Smooth muscle cell (in vitro differentiated cells): ENCODE results near the gene MYLK. TPM values are rescaled to one million over a fixed set of nuclear protein-coding genes. Genes with fewer than 3 reads are reported as not detected.
A peak's percentile ranks its signal among the peaks of the same experiment; 100 is the strongest.

Experiments
- DNase-seq: peaks from one replicate; lab custom pipeline; 2025; ENCODE audit not compliant: unreplicated experiment; lab: John Stamatoyannopoulos, UW
- H2AFZ ChIP-seq: fragments of 200-600 bp; sonication (generic); 2 replicates; pipeline ENCODE4 v1.6.0; 2016; ENCODE audit warnings: antibody characterized with exemption, low read depth, mild to moderate bottlenecking
- H3F3A ChIP-seq: fragments of 200-600 bp; sonication (generic); 2 replicates; pipeline ENCODE4 v1.6.0; 2017; ENCODE audit warnings: antibody characterized with exemption, low read depth
- H3K27ac ChIP-seq: fragments of 200-600 bp; sonication (generic); 2 replicates; pipeline ENCODE4 v1.5.1; 2016; ENCODE audit warnings: low read depth, mild to moderate bottlenecking
- H3K27me3 ChIP-seq: fragments of 200-600 bp; sonication (generic); 2 replicates; pipeline ENCODE4 v1.6.1; 2016; ENCODE audit warnings: low read depth, mild to moderate bottlenecking
- H3K36me3 ChIP-seq: fragments of 200-600 bp; sonication (generic); 2 replicates; pipeline ENCODE4 v1.5.1; 2016; ENCODE audit warnings: low read depth
- H3K4me1 ChIP-seq: fragments of 200-600 bp; sonication (generic); 2 replicates; pipeline ENCODE4 v1.5.1; 2016; ENCODE audit warnings: low read depth
- H3K4me2 ChIP-seq: fragments of 200-600 bp; sonication (generic); 2 replicates; pipeline ENCODE4 v1.6.0; 2016; ENCODE audit warnings: mild to moderate bottlenecking
- H3K4me3 ChIP-seq: fragments of 200-600 bp; sonication (generic); 2 replicates; pipeline ENCODE4 v1.5.1; 2016; ENCODE audit warnings: mild to moderate bottlenecking
- H3K79me2 ChIP-seq: fragments of 200-600 bp; sonication (generic); 2 replicates; pipeline ENCODE4 v1.6.0; 2016; ENCODE audit warnings: low read depth, mild to moderate bottlenecking
- H3K9ac ChIP-seq: fragments of 200-600 bp; sonication (generic); 2 replicates; pipeline ENCODE4 v1.6.0; 2016; ENCODE audit warnings: low read depth
- H3K9me3 ChIP-seq: fragments of 200-600 bp; sonication (generic); replicated peaks from 2 replicates; pipeline ENCODE4 v1.5.1; 2016; ENCODE audit warnings: low read depth
- H4K20me1 ChIP-seq: fragments of 200-600 bp; sonication (generic); 2 replicates; pipeline ENCODE4 v1.6.0; 2016; ENCODE audit warnings: low read depth
- CTCF ChIP-seq: fragments of 200-600 bp; sonication (generic); IDR thresholded peaks from 2 replicates; pipeline ENCODE4 v1.5.1; 2017; ENCODE audit warnings: borderline replicate concordance, mild to moderate bottlenecking, antibody characterized with exemption; ENCODE audit not compliant: insufficient read depth, poor library complexity, severe bottlenecking
- WGBS: methylation state at CpG from one replicate; pipeline ENCODE4 v1.1.7; 2016; ENCODE audit warnings: low lambda C conversion rate; 5-methylcytosine and 5-hydroxymethylcytosine counted together
- polyA plus RNA-seq: library from polyadenylated mRNA; unstranded; fragments of >200 nt; fragmentation: Nextera tagmentation; extraction: Ambion mirVana; gene quantifications from 2 replicates; pipeline ENCODE4 v1.2.1, GENCODE V29; 2016
- total RNA-seq: library from RNA; depleted of rRNA; stranded (reverse); fragments of >200 nt; gene quantifications from 2 replicates; pipeline ENCODE4 v1.2.3, GENCODE V29; 2014

MYLK gene
- total and polyA plus RNA-seq, 2 experiments from 2014 or later = 13.6 to 25.5 TPM

- WGBS = 73% methylated on average over 2 of the region's 2 CpGs
- no peaks in the 10 kb centered on the region for H4K20me1 ChIP-seq
- no peak for DNase-seq
Measured at GRCh38 chr3:123728014-123728413, 156.1 kb downstream of the MYLK start.

GRCh38 chr3:123725652-123726400 is 158.3 kb downstream of the MYLK start:
- Histone ChIP-seq H2AFZ (no peak overlapping the region), H3K36me3 (no peaks in the 10 kb centered on the region), H3F3A (peaks cover 4% of the 10 kb centered on the region), H3K9ac (no peak overlapping the region), H3K4me2 (no peak overlapping the region), H3K27ac (no peak overlapping the region), H3K79me2 (no peaks in the 10 kb centered on the region), H3K27me3 (no peaks in the 10 kb centered on the region), H3K4me3 (no peak overlapping the region), H3K4me1 (no peaks in the 10 kb centered on the region), H3K9me3 (no peaks in the 10 kb centered on the region), H4K20me1 (no peaks in the 10 kb centered on the region)
- no peak for TF ChIP-seq CTCF
- DNase-seq = no peak
- 92% methylated on average over 11 of the region's 11 CpGs for WGBS

More at GRCh38 chr3:123728014-123728413, 156.1 kb downstream of the MYLK start:
- Histone ChIP-seq H3K36me3 (no peaks in the 10 kb centered on the region), H3K27ac (no peak overlapping the region), H3K4me1 (no peaks in the 10 kb centered on the region), H3K9me3 (no peaks in the 10 kb centered on the region), H3K4me2 (no peak overlapping the region), H3K9ac (no peak overlapping the region), H3F3A (peaks cover 4% of the 10 kb centered on the region), H3K4me3 (no peak overlapping the region), H3K79me2 (no peaks in the 10 kb centered on the region), H3K27me3 (no peaks in the 10 kb centered on the region), H2AFZ (no peak overlapping the region)
- TF ChIP-seq CTCF = no peak

GRCh38 chr3:123724306-123724705 is 159.8 kb downstream of the MYLK start:
- Histone ChIP-seq H3F3A (peaks cover 4% of the 10 kb centered on the region), H4K20me1 (no peaks in the 10 kb centered on the region), H3K4me2 (no peak overlapping the region), H3K27ac (no peak overlapping the region), H3K79me2 (no peaks in the 10 kb centered on the region), H2AFZ (no peak overlapping the region), H3K9ac (no peak overlapping the region), H3K27me3 (no peaks in the 10 kb centered on the region), H3K9me3 (no peaks in the 10 kb centered on the region), H3K36me3 (no peaks in the 10 kb centered on the region), H3K4me1 (peaks cover 10% of the 10 kb centered on the region), H3K4me3 (no peak overlapping the region)
- TF ChIP-seq CTCF = peak; percentile 38
- 35% methylated on average over 3 of the region's 3 CpGs for WGBS
- no peak for DNase-seq
